ENCODE measurements around the gene FAM193A.

DNA sequence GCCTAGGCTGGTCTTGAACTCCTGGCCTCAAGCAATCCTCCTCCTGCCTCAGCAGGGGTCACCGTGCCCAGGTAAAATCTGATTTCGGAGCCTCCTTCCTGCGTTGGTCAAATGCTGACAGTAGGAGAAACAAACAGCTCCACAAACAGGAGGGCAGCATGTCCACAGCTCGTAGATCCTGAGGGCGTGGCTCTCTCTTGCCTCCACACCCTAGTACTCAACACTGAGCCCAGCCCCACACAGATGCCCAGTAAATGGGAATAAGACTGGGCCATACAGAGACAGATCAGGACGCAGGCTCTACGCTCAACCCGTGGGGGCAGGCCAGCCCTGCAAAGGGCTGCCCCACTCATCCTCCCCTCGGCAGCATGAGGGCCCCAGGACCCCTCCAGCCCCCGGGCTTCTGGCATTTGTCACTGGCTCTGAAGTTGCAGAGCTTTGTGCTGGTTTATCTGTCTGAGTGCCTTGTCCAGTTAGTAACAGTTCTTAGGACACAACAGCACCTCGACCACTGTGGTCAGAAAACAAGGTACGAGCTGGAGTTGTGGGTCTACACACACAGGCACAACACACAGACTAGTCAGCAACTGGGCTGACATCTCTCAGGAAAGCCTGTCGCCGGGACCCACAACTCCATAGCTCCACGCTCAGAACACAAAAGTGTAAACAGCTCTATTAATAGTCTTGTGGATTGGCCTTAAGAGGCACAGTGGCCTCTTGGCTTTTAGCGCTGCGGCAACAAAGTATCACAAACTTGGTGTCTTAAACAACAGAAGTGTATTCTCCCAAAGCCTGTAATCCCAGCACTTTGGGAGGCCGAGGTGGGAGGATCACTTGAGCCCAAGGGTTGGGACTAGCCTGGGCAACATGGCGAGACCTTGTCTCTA is 214.5 kb downstream of the FAM193A start:
- no peak for TF ChIP-seq GATA3 (IDR thresholded peaks at IDR 0.05; ENCODE audit: low read depth, low read length)
- no peak for TF ChIP-seq GATA2 (IDR thresholded peaks at IDR 0.05; ENCODE audit: low read depth, low read length)

All from SH-SY5Y (cell line).